K562 (cell line): ENCODE measurements around the gene PNMA3. TPM values are rescaled to one million over a fixed set of nuclear protein-coding genes. Genes with fewer than 3 reads are reported as not detected.

Source experiments
- ATAC-seq: fragments of 200-7000 bp; cut with Tn5 transposase; 3 replicates; pipeline ENCODE4 v1.9.1; 2020; ENCODE audit warnings: moderate library complexity
- BruUV-seq: library from RNA; stranded (reverse); fragments of 400-500 nt; replicated peaks from 2 replicates; lab custom pipeline; 2021; lab: Mats Ljungman, UMichigan
- CTCF ChIA-PET: fragments of 300-600 bp; formaldehyde crosslinking; extraction: SDS; loops from one replicate; lab custom pipeline; 2021; ENCODE audit warnings: low intra/inter-chr PET ratio; lab: Yijun Ruan, JAX
- POLR2A ChIA-PET: fragments of 300-600, 350-650 bp; sonication (Branson Sonifier 250); formaldehyde crosslinking; extraction: SDS; loops from one replicate; lab custom pipeline; 2021; ENCODE audit warnings: antibody characterized with exemption, inconsistent platforms; lab: Yijun Ruan, JAX
- DNase-seq, 4 experiments: peaks; one replicate each; pipeline versions ENCODE4 v3.0.0 to v3.0.0-alpha.2; 2011 to 2018; ENCODE audit warnings: low spot score in 3 of 4, mixed read lengths in 3 of 4; ENCODE audit errors: extremely low read depth in 1 of 4
- FAIRE-seq: peaks from 2 replicates; lab custom pipeline; 2011; peaks lifted over from hg19 to GRCh38; lab: Jason Lieb, UNC
- H2AFZ ChIP-seq: 2 replicates; pipeline ENCODE4 v1.6.0; 2011; ENCODE audit warnings: low read depth, low read length, control low read depth, inconsistent platforms
- H3K27ac ChIP-seq: fragments of 200-600 bp; 3 replicates; pipeline ENCODE4 v1.8.0; 2011; ENCODE audit warnings: low read depth, mild to moderate bottlenecking, control low read depth, inconsistent platforms, low read length, moderate library complexity, mixed read lengths; ENCODE audit errors: extremely low read depth
- H3K27me3 ChIP-seq, 2 experiments: fragments of 300-600 bp in 1 of 2; 2 replicates in 1 of 2; 3 replicates in 1 of 2; pipeline versions ENCODE4 v1.6.0 to v1.8.0; 2011; ENCODE audit warnings: inconsistent platforms in 2 of 2, low read length in 2 of 2, mild to moderate bottlenecking in 1 of 2, mixed read lengths in 1 of 2, moderate library complexity in 1 of 2; ENCODE audit not compliant: control insufficient read depth in 2 of 2, insufficient read depth in 2 of 2
- H3K36me3 ChIP-seq: fragments of 300-600 bp; 3 replicates; pipeline ENCODE4 v1.8.0; 2011; ENCODE audit warnings: mild to moderate bottlenecking, low read length, inconsistent platforms; ENCODE audit not compliant: control insufficient read depth, insufficient read depth
- H3K4me1 ChIP-seq, 2 experiments: fragments of 200-600 bp in 1 of 2; replicated peaks in 1 of 2; 2 replicates in 1 of 2; 3 replicates in 1 of 2; pipeline versions ENCODE4 v1.5.1 to v1.8.0; 2011; ENCODE audit warnings: inconsistent platforms in 2 of 2, low read length in 2 of 2, mild to moderate bottlenecking in 1 of 2, mixed read lengths in 1 of 2, moderate library complexity in 1 of 2; ENCODE audit not compliant: control insufficient read depth in 2 of 2, insufficient read depth in 2 of 2
- H3K4me2 ChIP-seq: 2 replicates; pipeline ENCODE4 v1.6.1; 2011; ENCODE audit warnings: low read length, control low read depth, inconsistent platforms, mixed read lengths; ENCODE audit not compliant: insufficient read depth
- H3K4me3 ChIP-seq: fragments of 200-600 bp; sonication (generic), shearing (Covaris generic); 2 replicates; pipeline ENCODE4 v1.5.1; 2016; ENCODE audit warnings: control low read depth, inconsistent platforms
- H3K79me2 ChIP-seq: fragments of 200-600 bp; 3 replicates; pipeline ENCODE4 v1.8.0; 2011; ENCODE audit warnings: low read length, inconsistent platforms; ENCODE audit not compliant: control insufficient read depth, insufficient read depth
- H3K9ac ChIP-seq, 2 experiments: 2 replicates each; pipeline versions ENCODE4 v1.6.0 to v1.6.1; 2011; ENCODE audit warnings: low read depth in 2 of 2, low read length in 2 of 2, control low read depth in 1 of 2, inconsistent platforms in 1 of 2, mild to moderate bottlenecking in 1 of 2, mixed read lengths in 1 of 2; ENCODE audit not compliant: insufficient read depth in 1 of 2
- H3K9me1 ChIP-seq: one replicate; pipeline ENCODE4 v1.6.0; 2011; ENCODE audit warnings: inconsistent platforms, mild to moderate bottlenecking, low read length, moderate library complexity; ENCODE audit not compliant: control insufficient read depth, insufficient read depth
- H3K9me3 ChIP-seq: replicated peaks from 2 replicates; pipeline ENCODE4 v1.5.1; 2011; ENCODE audit warnings: low read depth, low read length, inconsistent platforms; ENCODE audit not compliant: control insufficient read depth, insufficient read depth
- H4K20me1 ChIP-seq: replicated peaks from 2 replicates; pipeline ENCODE4 v1.6.1; 2011; ENCODE audit warnings: low read length, inconsistent platforms, mixed read lengths; ENCODE audit not compliant: control insufficient read depth, insufficient read depth
- ATF7 ChIP-seq: fragments of 450-650 bp; IDR thresholded peaks from 2 replicates; pipeline ENCODE4 v1.7.1; 2014; ENCODE audit warnings: mild to moderate bottlenecking, moderate library complexity
- CTCFL ChIP-seq: IDR thresholded peaks from 2 replicates; pipeline ENCODE4 v1.6.1; 2011; ENCODE audit warnings: borderline replicate concordance, low read depth, mild to moderate bottlenecking, moderate library complexity, low read length; ENCODE audit not compliant: insufficient read depth, poor library complexity, severe bottlenecking
- FOXA1 ChIP-seq: fragments of 450-650 bp; IDR thresholded peaks from 2 replicates; pipeline ENCODE4 v1.6.1; 2016; ENCODE audit warnings: mild to moderate bottlenecking, borderline replicate concordance
- FOXJ2 ChIP-seq: fragments of 200-800 bp; sonication (Bioruptor generic); IDR thresholded peaks from 2 replicates; pipeline ENCODE4 v1.6.1; 2016; ENCODE audit warnings: missing genetic modification characterization, missing compliant biosample characterization
- GABPB1 ChIP-seq: sonication (generic); formaldehyde crosslinking; IDR thresholded peaks from 2 replicates; pipeline ENCODE4 v1.8.0; 2022; ENCODE audit warnings: mild to moderate bottlenecking, missing genetic modification reagents
- HSF4 ChIP-seq: fragments of 250-450 bp; sonication (Bioruptor Pico); IDR thresholded peaks from 2 replicates; pipeline ENCODE4 v2.1.2; 2022; ENCODE audit warnings: mild to moderate bottlenecking, moderate library complexity, borderline replicate concordance
- IFI16 ChIP-seq: fragments of 250-450 bp; sonication (Bioruptor Pico); IDR thresholded peaks from 2 replicates; pipeline ENCODE4 v2.1.2; 2022; ENCODE audit warnings: mild to moderate bottlenecking, inconsistent platforms
- ILK ChIP-seq: fragments of 450-650 bp; IDR thresholded peaks from 2 replicates; pipeline ENCODE4 v1.6.1; 2016; ENCODE audit warnings: missing genetic modification characterization, low read depth, mild to moderate bottlenecking, missing compliant biosample characterization, moderate library complexity, borderline replicate concordance
- PHF21A ChIP-seq: fragments of 450-650 bp; IDR thresholded peaks from 2 replicates; pipeline ENCODE4 v1.6.1; 2017; ENCODE audit warnings: low read depth, borderline replicate concordance
- POLR3G ChIP-seq: IDR thresholded peaks from 2 replicates; pipeline ENCODE4 v1.6.1; 2011; ENCODE audit not compliant: insufficient read length, insufficient replicate concordance; ENCODE audit errors: extremely low read depth
- RBM34 ChIP-seq: fragments of 200-400 bp; formaldehyde crosslinking; IDR thresholded peaks from 2 replicates; pipeline ENCODE4 v1.6.1; 2018; ENCODE audit warnings: low read length, borderline replicate concordance; ENCODE audit not compliant: insufficient read depth
- SNIP1 ChIP-seq: fragments of 450-650 bp; IDR thresholded peaks from 2 replicates; pipeline ENCODE4 v1.7.1; 2017; ENCODE audit warnings: low read depth, mild to moderate bottlenecking
- ZBTB11 ChIP-seq, 3 experiments: fragments of 200-800 bp in 1 of 3; fragments of 250-450 bp in 1 of 3; fragments of 450-650 bp in 1 of 3; sonication (Bioruptor Pico) in 1 of 3; sonication (Bioruptor generic) in 1 of 3; formaldehyde crosslinking in 1 of 3; IDR thresholded peaks; 2 replicates each; pipeline versions ENCODE4 v1.6.1 to v1.8.0; 2016 to 2022; ENCODE audit warnings: mild to moderate bottlenecking in 2 of 3, missing genetic modification characterization in 2 of 3, missing compliant biosample characterization in 1 of 3, moderate library complexity in 1 of 3
- ZFP1 ChIP-seq: fragments of 450-650 bp; formaldehyde crosslinking; IDR thresholded peaks from 2 replicates; pipeline ENCODE4 v1.4.0; 2020; ENCODE audit warnings: mild to moderate bottlenecking, mixed read lengths
- ZNF3 ChIP-seq: fragments of 250-450 bp; sonication (Bioruptor Pico); IDR thresholded peaks from 2 replicates; pipeline ENCODE4 v1.5.0; 2021; ENCODE audit warnings: mild to moderate bottlenecking, moderate library complexity
- ZNF644 ChIP-seq: fragments of 200-800 bp; sonication (Bioruptor generic); IDR thresholded peaks from 2 replicates; pipeline ENCODE4 v1.6.1; 2016; ENCODE audit warnings: low read depth, missing genetic modification characterization, missing compliant biosample characterization
- WGBS: fragments of 100-300 bp; shearing (Covaris generic); methylation state at CpG from one replicate; pipeline ENCODE4 v1.1.6; 2016; ENCODE audit warnings: low coverage, mixed read lengths; ENCODE audit not compliant: insufficient coverage; ENCODE audit errors: missing lambda C conversion rate; 5-methylcytosine and 5-hydroxymethylcytosine counted together
- in situ Hi-C: fragments of 300-500 bp; cut with MboI; formaldehyde crosslinking; loops from 4 replicates; pipeline ENCODE4 v1.15.0; 2018; ENCODE audit warnings: inconsistent platforms, mixed read lengths
- intact Hi-C: fragments of 100-400 bp; cut with micrococcal nuclease; formaldehyde crosslinking; loops from 2 replicates; pipeline ENCODE4 v1.14.2; 2022
- polyA plus RNA-seq, 8 experiments: library from polyadenylated mRNA; depleted of rRNA in 4 of 8; stranded (reverse) in 5 of 8; unstranded in 3 of 8; fragments of >200 nt; fragmentation: Nextera tagmentation in 2 of 8; fragmentation: Illumina TruSeq in 1 of 8; extraction: Ambion mirVana in 2 of 8; extraction: Trizol in 1 of 8; gene quantifications; 2 replicates each; pipeline versions ENCODE4 v1.2.1 to v1.2.3, GENCODE V29; 2011 to 2014; ENCODE audit warnings: inconsistent platforms in 1 of 8, missing spikeins in 1 of 8
- total RNA-seq, 7 experiments: library from RNA; depleted of rRNA in 6 of 7; stranded (reverse); fragments of >200 nt in 6 of 7; fragmentation: Illumina TruSeq in 2 of 7; extraction: Trizol in 2 of 7; gene quantifications; 2 replicates each; pipeline versions ENCODE4 v1.2.1 to v1.2.3, GENCODE V29; 2011 to 2021; ENCODE audit warnings: low replicate concordance in 1 of 7

Gene PNMA3
- total and polyA plus RNA-seq, 9 of the 15 experiments (the other 6 are each of a cell fraction or from before 2014, with no cell fraction given): 0.01 to 1.5 (median 0.95) TPM; not detected in 1

- FAIRE-seq: no peak
- no CpG with 5 or more reads among the region's 2 CpGs for whole genome bisulfite sequencing
- H3K27ac ChIP-seq: no peak overlapping the region
- peaks cover 0 to 10% of the 10 kb centered on the region in 2 experiments; a peak in 2 of 5 replicates for H3K4me1 ChIP-seq
- H3K79me2 ChIP-seq: no peaks in the 10 kb centered on the region
- TF ChIP-seq IFI16 (CRISPR knock-in tag) (no peak), ZNF644 (no peak), CTCFL (no peak), HSF4 (CRISPR knock-in tag) (no peak), GABPB1 (CRISPR knock-in tag) (no peak), RBM34 (no peak), ZNF3 (CRISPR knock-in tag) (no peak), FOXJ2 (no peak), ZBTB11 (CRISPR knock-in tag; IDR thresholded peaks at IDR 0.05) (no peak), ZFP1 (CRISPR knock-in tag) (no peak), PHF21A (no peak), ILK (tag) (no peak), POLR3G (no peak), SNIP1 (no peak), FOXA1 (no peak), ATF7 (no peak)
- TF ChIP-seq, all 486 proteins: peak for 0
- no peak overlapping the region for H2AFZ ChIP-seq
- H3K4me2 ChIP-seq: no peak overlapping the region
- ChIA-PET POLR2A (no interaction called here), CTCF (no interaction called here)
- H4K20me1 ChIP-seq: no peaks in the 10 kb centered on the region
- no peak overlapping the region for H3K4me3 ChIP-seq
- no peaks in the 10 kb centered on the region for H3K36me3 ChIP-seq
- peaks cover 0 to 6% of the 10 kb centered on the region in 2 experiments; a peak in 2 of 5 replicates for H3K27me3 ChIP-seq
- intact Hi-C loops (no loop called here), in situ Hi-C loops (no loop called here)
- DNase-seq (no peak), ATAC-seq (no peak)
- no TSS peak for BruUV-seq
- no peak overlapping the region for H3K9ac ChIP-seq
- H3K9me1 ChIP-seq: no peaks in the 10 kb centered on the region
- 0 out of 2 replicates have a peak, but pooled peaks cover 2% of the 10 kb centered on the region for H3K9me3 ChIP-seq
Observed at GRCh38 chrX:153029162-153029561, 27.1 kb upstream of the PNMA3 start.
